Loucy (cell line): Measurements from ENCODE around the gene ERRFI1.

Experiments
- CTCF ChIP-seq: fragments of 200-600 bp; sonication (generic); conservative IDR thresholded peaks from 2 replicates; pipeline ENCODE4 v1.5.1; 2014; ENCODE audit warnings: mild to moderate bottlenecking, antibody characterized with exemption, low read length
- EZH2phosphoT487 ChIP-seq: fragments of 200-600 bp; IDR thresholded peaks from 2 replicates; pipeline ENCODE4 v1.6.1; 2018; ENCODE audit warnings: antibody characterized with exemption, mild to moderate bottlenecking, moderate library complexity, borderline replicate concordance

- TF ChIP-seq CTCF (no peak), EZH2phosphoT487 (no peak)
Measured at GRCh38 chr1:8021676-8022266, 4.3 kb downstream of the ERRFI1 start.
